GM10266 (cell line): ENCODE measurements around the gene ATG16L2.
"Not testable (repeated sequence)": the region's sequence is repeated elsewhere in the genome, so short reads cannot be mapped to it uniquely, and the experiment has no call there.

ENCODE experiments used
- DNase-seq: peaks from one replicate; pipeline ENCODE4 v3.0.0; 2012; ENCODE audit errors: extremely low spot score
- TF ChIP-seq, protein P1 (sequence below): IDR thresholded peaks from 2 replicates; pipeline ENCODE4 v1.5.1; 2012; ENCODE audit warnings: mild to moderate bottlenecking, low read depth; ENCODE audit not compliant: control insufficient read depth, insufficient read depth; ENCODE audit errors: missing control alignments

Gene ATG16L2

DNA sequence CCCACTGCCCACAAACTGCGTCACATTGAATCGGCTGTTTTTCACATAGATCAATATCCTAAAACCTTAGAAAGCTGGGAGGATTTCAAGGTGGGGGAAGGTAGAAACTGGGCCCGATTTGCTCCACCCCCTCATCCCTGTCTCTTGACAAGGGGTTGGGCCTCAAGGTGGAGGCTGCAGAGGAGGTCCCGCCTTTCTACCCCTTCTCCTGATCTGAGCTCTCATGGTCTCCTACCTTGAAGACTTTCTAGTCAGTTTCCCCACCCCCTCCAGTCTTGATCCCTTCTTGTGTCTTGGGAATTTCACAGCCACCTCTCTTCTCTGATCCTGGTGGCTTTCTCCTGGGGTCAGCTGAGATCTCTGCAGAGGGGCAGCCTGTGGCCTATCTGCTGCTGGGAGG lies 15.8 kb upstream of the ATG16L2 start:
- TF ChIP-seq, protein P1, sequence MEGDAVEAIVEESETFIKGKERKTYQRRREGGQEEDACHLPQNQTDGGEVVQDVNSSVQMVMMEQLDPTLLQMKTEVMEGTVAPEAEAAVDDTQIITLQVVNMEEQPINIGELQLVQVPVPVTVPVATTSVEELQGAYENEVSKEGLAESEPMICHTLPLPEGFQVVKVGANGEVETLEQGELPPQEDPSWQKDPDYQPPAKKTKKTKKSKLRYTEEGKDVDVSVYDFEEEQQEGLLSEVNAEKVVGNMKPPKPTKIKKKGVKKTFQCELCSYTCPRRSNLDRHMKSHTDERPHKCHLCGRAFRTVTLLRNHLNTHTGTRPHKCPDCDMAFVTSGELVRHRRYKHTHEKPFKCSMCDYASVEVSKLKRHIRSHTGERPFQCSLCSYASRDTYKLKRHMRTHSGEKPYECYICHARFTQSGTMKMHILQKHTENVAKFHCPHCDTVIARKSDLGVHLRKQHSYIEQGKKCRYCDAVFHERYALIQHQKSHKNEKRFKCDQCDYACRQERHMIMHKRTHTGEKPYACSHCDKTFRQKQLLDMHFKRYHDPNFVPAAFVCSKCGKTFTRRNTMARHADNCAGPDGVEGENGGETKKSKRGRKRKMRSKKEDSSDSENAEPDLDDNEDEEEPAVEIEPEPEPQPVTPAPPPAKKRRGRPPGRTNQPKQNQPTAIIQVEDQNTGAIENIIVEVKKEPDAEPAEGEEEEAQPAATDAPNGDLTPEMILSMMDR = no peak
- DNase-seq = no peak

DNA sequence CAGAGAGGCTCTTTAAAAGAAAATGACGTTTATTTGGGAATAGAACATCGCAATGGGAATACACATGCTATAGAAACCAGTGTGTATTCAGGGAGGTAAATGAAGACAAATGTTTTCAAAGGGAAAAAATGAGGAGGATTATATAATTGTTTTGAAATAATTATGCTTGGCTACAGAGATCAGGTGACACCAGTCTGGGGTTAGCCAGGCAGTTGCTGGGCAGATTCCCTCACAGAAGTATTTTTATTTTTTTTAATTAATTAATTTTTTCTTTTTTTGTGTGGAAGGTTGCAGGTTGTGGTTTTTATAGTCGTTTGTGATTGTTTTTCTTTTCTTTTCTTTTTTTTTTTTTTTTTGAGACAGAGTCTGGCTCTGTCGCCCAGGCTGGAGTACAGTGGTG lies 14.8 kb upstream of the ATG16L2 start:
- TF ChIP-seq, protein P1 = no peak
- no peak for DNase-seq

DNA sequence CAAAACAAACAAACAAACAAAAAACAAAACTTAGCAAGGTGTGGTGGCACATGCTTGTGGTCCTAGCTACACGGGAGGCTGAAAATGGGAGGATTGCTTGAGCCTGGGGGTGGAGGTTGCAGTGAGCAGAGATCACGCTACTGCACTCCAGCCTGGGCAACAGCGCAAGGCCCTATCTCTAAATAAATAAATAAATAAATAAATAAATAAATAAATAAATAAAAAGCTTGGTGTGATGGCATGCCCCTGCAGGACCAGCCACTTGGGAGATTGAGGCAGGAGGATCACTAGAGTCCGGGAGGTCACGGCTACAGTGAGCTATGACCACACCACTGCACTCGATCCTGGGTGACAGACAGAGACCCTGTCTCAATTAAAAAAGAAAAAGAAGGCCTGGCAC lies 11.4 kb upstream of the ATG16L2 start:
- TF ChIP-seq, protein P1 = no peak
- DNase-seq = no peak

DNA sequence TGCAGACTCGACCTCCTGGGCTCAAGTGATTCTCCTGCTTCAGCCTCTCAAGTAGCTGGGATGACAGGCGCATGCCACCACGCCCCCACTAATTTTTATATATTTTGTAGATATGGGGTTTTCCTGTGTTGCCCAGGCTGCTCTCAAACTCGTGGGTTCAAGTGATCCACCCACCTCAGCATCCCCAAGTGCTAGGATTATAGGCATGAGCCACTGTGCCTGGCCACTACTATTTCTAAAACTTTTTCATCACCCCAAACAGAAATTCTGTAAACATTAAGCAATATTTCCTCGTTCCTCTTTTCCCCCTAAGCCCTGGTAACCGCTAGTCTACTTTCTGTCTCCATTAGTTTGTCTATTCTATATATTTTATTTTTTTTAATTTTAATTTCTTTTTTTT lies 9.0 kb upstream of the ATG16L2 start:
- DNase-seq = no peak
- TF ChIP-seq, protein P1 = no peak

DNA sequence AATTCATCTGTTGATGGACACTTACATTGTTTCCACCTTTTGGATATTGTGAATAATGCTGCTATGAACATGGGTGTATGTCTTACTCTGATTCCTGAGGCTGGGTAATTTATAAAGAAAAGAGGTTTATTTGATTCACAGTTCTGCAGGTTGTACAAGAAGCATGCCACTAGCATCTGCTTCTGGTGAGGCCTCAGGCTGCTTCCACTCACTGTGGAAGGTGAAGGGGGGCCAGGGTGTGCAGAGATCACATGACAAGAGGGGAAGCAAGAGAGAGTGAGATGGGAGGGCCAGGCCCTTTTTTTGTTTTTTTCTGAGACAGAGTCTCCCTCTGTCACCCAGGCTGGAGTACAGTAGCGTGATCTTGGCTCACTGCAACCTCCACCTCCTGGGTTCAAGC lies 7.8 kb upstream of the ATG16L2 start:
- DNase-seq = not testable (repeated sequence)

DNA sequence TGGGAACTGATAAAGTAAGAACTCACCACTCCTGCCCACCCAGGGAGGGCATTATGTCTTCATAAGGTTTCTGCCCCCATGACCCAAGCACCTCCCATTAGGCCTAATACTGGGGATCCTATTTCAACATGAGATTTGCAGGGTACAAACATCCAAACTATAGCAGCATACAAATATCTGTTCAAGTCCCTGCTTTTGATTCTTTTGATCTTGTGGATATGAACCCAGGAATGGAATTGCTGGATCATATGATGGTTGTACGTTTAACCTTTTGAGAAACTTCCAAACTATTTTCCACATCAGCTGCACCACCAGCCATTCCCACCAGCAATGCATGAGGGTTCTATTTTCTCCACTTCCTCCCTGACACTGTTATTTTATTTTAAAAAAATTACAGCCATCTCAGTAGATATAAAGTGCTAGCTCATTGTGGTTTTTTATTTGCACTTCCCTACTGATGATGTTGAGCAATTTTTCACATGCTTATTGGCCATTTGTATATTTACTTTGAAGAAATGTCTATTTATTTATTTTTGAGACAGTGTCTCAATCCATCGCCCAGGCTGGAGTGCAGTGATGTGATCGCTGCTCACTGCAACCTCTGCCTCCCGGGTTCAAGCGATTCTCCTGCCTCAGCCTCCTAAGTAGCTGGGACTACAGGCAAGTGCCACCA lies 7.1 kb upstream of the ATG16L2 start:
- TF ChIP-seq, protein P1 = no peak

DNA sequence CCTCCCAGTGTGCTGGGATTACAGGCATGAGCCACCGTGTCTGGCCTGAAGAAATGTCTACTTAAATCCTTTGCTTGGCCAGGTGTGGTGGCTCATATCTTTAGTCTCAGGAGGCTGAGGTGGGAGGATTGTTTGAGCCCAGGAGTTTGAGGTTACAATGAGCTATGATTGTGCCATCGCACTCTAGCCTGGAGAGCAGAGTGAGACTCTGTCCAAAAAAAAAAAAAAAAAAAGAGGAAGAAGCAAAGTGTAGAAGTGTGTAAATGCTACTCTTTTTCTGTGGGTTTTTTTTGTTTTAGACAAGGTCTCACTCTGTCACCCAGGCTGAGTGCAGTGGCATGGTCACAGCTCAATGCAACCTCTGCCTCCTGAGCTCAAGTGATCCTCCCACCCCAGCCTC lies 6.4 kb upstream of the ATG16L2 start:
- TF ChIP-seq, protein P1 = no peak
- DNase-seq = no peak

More for the DNA sequence above, 7.1 kb upstream of the ATG16L2 start:
- no peak for DNase-seq

DNA sequence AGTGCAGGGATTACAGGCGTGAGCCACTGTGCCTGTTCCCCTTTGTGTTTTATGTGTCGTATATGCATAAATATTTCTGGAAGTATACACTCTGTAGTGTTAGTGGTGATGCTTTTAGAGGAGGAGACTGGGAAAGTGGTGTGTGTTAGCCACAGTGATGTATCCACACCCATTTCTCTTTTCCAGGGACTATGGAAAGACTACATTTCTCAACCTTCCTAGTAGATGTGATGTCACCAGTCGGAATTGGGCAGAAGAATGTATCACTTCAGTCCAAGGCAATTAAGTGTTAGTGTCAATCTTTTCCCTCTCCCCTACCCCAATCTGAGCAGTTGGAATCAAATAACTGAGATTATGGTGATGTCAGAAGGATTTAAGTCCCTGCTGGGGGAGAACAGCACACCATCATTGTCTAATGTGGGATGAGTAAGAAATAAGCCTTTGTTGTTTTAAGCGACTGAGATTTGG lies 5.8 kb upstream of the ATG16L2 start:
- no peak for DNase-seq

DNA sequence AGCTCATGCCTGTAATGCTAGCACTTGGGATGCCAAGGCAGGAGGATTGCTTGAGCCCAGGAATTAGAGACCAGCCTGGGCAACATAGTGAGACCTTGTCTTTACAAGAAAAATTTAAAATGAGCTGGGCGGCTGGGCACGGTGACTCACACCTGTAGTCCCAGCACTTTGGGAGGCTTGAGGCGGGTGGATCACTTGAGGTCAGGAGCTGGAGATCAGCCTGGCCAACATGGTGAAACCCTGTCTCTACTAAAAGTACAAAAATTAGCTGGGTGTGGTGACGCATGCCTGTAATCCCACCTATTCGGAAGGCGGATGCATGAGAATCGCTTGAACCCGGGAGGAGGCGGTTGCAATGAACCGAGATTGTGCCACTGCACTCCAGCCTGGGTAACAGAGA lies 2.5 kb upstream of the ATG16L2 start:
- not testable (repeated sequence) for DNase-seq

More for the DNA sequence above, 5.8 kb upstream of the ATG16L2 start:
- TF ChIP-seq, protein P1 = no peak
